ENCODE measurements around the gene COMMD3. TPM values are rescaled to one million over a fixed set of nuclear protein-coding genes. Genes with fewer than 3 reads are reported as not detected.
A peak's percentile ranks its signal among the peaks of the same experiment; 100 is the strongest.

COMMD3 gene
- total RNA-seq, 4 donors from 2014 or later: 23.0 to 113 (median 36.6) TPM

- Histone ChIP-seq H3K4me3 (no peak overlapping the region), H3K27me3 (peaks cover 0 to 37% of the 10 kb centered on the region in 2 donors), H3K36me3 (peaks cover 0 to 12% (median 0%) of the 10 kb centered on the region in 3 donors), H3K27ac (no peak overlapping the region), H3K4me1 (peaks cover 0 to 33% (median 14%) of the 10 kb centered on the region in 4 donors), H3K9me3 (peaks cover 0 to 6% (median 2%) of the 10 kb centered on the region in 4 donors)
- no peak for TF ChIP-seq POLR2A (IDR thresholded peaks at IDR 0.05)
- no peak for TF ChIP-seq CTCF (IDR thresholded peaks at IDR 0.05)
- no peak for DNase-seq
Observed at GRCh38 chr10:22332116-22332692, 16.0 kb downstream of the COMMD3 start.

- no peak for TF ChIP-seq CTCF (IDR thresholded peaks at IDR 0.05)
- TF ChIP-seq POLR2A (IDR thresholded peaks at IDR 0.05): no peak
- no peak for DNase-seq
- Histone ChIP-seq H3K4me1 (peaks cover 0 to 33% (median 14%) of the 10 kb centered on the region in 4 donors), H3K9me3 (peaks cover 0 to 6% (median 2%) of the 10 kb centered on the region in 4 donors), H3K27ac (peak overlapping the region in 3 of 4 donors; percentile 25 to 67 (median 37)), H3K27me3 (peaks cover 6 to 48% of the 10 kb centered on the region in 2 donors), H3K4me3 (peak overlapping the region in 1 of 4 donors; percentile 8), H3K36me3 (peaks cover 0 to 12% (median 0%) of the 10 kb centered on the region in 3 donors)
Observed at GRCh38 chr10:22333167-22333974, 17.2 kb downstream of the COMMD3 start.

GRCh38 chr10:22333975-22334282 lies 17.7 kb downstream of the COMMD3 start:
- Histone ChIP-seq H3K36me3 (peaks cover 0 to 10% (median 0%) of the 10 kb centered on the region in 3 donors), H3K9me3 (peaks cover 0 to 6% (median 2%) of the 10 kb centered on the region in 4 donors), H3K4me3 (no peak overlapping the region), H3K27me3 (peaks cover 6 to 50% of the 10 kb centered on the region in 2 donors), H3K27ac (peak overlapping the region in 1 of 4 donors; percentile 67), H3K4me1 (peaks cover 0 to 33% (median 14%) of the 10 kb centered on the region in 4 donors)
- no peak for DNase-seq
- TF ChIP-seq CTCF (IDR thresholded peaks at IDR 0.05): no peak
- TF ChIP-seq POLR2A (IDR thresholded peaks at IDR 0.05): no peak

- peak overlapping the region in 2 of 4 donors; percentile 25 to 66 for H3K27ac ChIP-seq
- DNase-seq: peak in 2 of 3 donors; percentile 51
- H3K4me3 ChIP-seq: peak overlapping the region; percentile 39 to 58 (median 52)
- H3K4me1 ChIP-seq: peaks cover 0 to 33% (median 14%) of the 10 kb centered on the region in 4 donors
- peaks cover 6 to 50% of the 10 kb centered on the region in 2 donors for H3K27me3 ChIP-seq
- H3K36me3 ChIP-seq: peaks cover 0 to 3% (median 0%) of the 10 kb centered on the region in 3 donors
- TF ChIP-seq CTCF (IDR thresholded peaks at IDR 0.05): no peak
- TF ChIP-seq POLR2A (IDR thresholded peaks at IDR 0.05): no peak
- H3K9me3 ChIP-seq: peaks cover 0 to 6% (median 2%) of the 10 kb centered on the region in 4 donors
Observed at GRCh38 chr10:22334414-22335172, 18.4 kb downstream of the COMMD3 start.

- Histone ChIP-seq H3K4me1 (peaks cover 0 to 38% (median 14%) of the 10 kb centered on the region in 4 donors), H3K4me3 (peak overlapping the region; percentile 39 to 58 (median 52)), H3K9me3 (peaks cover 0 to 6% (median 2%) of the 10 kb centered on the region in 4 donors), H3K36me3 (no peaks in the 10 kb centered on the region), H3K27ac (peak overlapping the region in 2 of 4 donors; percentile 25 to 66), H3K27me3 (peaks cover 6 to 50% of the 10 kb centered on the region in 2 donors)
- peak; percentile 65 to 81 (median 68) for DNase-seq
- TF ChIP-seq POLR2A (IDR thresholded peaks at IDR 0.05) (no peak), CTCF (IDR thresholded peaks at IDR 0.05) (peak in 4 of 6 experiments; percentile 5 to 34 (median 28))
Observed at GRCh38 chr10:22335173-22335933, 19.2 kb downstream of the COMMD3 start.

Measured in Peyer's patch (tissue), 4 donors.